Activated CD8-positive, alpha-beta memory T cell treated with anti-CD3 and anti-CD28 coated beads for 48 hours (primary cell): ENCODE results near the gene LSS.
"Not testable (repeated sequence)": the region's sequence is repeated elsewhere in the genome, so short reads cannot be mapped to it uniquely, and the experiment has no call there.

Experiments
- DNase-seq, 3 experiments: peaks; one replicate each; pipeline ENCODE4 v3.0.0-alpha.2; 2020; ENCODE audit warnings: low read depth in 2 of 3, low spot score in 2 of 3

LSS gene

DNA sequence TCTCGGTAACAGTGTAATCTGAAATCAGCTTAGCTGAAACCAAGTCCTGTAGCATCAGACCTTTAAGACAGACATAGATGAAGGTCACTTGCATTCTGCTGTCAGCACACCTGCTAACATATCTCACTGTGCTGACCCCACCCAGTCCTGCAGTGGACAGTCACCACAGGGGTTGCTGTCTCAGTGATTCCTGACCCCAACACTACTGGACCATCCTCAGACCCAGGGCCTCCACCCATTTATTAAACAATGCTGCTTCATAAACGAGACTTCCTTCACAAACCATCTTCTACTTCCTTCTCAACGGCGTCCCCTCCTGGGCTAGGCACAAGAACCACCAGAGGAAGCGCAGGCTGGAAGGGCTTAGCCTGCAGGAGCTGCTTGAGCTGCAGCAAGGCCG is 17.8 kb upstream of the LSS start:
- DNase-seq: no peak

DNA sequence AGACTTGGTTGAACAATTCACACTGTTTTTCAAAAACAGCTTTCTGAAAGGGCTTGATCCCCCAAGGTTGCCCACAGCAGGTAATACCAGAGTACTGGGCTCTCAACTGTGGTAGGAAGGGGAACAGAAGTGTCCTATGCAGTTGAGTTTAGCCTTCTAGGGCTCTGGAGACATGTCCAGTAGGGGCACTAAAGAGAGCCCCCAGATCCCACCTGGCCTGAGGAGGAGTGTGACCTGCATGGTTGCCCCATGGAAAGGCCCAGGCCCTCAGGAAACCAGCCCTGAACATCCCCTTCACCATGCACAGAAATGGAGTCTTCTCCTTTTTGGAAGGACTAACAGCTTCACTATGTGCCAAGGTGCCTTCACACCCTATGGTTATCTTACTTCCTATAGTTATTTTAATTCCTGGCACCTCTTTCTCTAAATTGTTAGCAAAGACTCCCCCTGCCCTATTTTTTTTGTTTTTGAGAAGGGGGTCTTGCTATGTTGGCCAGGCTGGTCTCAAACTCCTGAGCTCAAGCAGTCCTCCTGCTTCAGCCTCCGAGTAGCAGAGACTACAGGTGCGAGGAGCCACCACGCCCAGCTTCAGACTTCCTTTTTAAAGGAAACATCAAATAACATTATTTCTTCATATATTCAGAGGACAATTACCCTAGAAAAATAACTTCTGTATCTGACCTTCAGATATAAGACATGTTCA is 16.8 kb upstream of the LSS start:
- no peak for DNase-seq

DNA sequence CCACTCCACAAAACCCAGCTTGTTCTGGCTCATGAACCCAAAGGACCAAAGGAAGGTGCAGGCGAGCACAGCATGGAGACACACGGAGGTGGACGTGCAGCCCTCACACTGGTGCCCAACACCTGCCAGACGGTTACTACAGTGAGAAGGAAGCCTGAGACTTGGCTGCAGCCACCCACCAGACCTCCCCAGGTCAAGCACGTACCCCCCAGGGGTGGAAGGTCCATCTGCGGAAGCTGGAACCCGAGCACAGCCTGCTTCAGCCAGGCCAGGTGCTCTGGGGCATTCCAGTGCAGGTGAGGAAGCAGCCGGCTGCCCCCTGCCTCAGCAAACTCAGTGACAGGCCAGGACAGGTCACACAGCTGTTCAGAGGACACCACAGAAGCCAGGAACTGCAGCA is 16.0 kb upstream of the LSS start:
- DNase-seq: no peak

DNA sequence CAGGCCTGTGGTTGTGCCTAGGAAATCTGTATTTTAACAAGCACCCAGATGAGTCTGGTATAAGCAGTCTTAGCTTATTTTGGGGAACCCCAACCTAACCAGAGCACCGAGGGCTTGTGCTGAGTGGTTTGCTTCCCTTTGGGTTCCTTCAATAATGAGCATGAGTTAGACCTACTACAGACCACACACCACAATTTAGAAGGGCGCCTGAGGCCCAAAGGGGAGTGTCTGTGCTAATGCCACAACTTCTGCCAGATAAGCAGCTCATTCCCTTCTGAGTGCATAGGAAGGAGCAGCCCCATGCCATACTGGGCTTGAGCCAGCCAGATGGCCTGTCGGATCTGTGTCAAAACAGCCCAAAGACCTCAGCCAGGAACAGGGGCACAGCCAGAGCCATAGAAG is 15.4 kb upstream of the LSS start:
- DNase-seq: no peak

GRCh38 chr21:46243325-46243724 is 14.8 kb upstream of the LSS start:
- no peak for DNase-seq

GRCh38 chr21:46241577-46241976 is 13.0 kb upstream of the LSS start:
- DNase-seq: not testable (repeated sequence)

GRCh38 chr21:46239817-46240325 is 11.3 kb upstream of the LSS start:
- no peak for DNase-seq

- no peak for DNase-seq
These were observed 8.9 kb upstream of the LSS start for GRCh38 chr21:46237474-46237873.

DNA sequence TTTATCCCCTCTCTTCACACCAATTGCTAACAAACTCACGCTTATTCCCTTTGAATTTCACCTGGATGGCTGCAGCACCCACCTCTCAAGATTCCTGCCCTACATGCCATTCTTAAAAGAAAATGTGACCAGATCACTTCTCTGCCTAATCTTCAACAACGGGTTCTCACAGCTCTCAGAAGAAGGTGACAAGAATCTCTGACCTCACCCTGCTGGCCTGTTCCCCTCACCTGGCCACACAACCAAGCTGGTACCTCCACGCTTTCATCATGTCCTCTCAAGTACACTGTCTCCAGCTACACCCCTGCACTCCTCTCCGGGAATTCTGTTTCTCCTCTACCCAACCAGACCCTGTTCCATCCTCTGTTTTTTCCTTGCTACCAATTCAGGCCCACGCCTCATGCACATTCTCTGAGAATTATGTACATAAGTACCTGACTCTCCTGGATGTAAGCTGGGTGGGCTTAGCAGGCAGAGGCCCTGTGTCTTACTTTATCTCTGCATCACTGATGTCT is 5.9 kb upstream of the LSS start:
- DNase-seq: no peak

DNA sequence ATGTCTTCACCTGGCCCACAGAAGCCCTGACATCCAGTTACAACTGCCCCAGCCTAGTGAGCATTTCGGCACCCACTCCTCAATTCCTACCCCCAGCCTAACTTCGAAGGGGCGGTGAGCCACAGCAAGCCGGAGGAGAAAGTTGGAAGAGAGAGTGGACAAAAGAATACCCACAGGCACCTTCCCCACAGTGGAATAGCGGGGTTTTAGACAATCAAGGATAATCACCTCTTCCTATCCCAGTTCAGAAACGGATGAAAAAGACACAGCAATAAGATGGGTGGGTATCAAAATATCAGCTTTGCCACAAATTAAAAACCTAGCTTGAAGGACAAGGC is 1.3 kb upstream of the LSS start:
- DNase-seq: no peak

- peak in 2 of 3 experiments; percentile 25 to 37 for DNase-seq
These were observed 754 bp upstream of the LSS start for GRCh38 chr21:46229133-46229922.

- no peak for DNase-seq
These were observed 696 bp downstream of the LSS start for GRCh38 chr21:46227811-46228344.

DNA sequence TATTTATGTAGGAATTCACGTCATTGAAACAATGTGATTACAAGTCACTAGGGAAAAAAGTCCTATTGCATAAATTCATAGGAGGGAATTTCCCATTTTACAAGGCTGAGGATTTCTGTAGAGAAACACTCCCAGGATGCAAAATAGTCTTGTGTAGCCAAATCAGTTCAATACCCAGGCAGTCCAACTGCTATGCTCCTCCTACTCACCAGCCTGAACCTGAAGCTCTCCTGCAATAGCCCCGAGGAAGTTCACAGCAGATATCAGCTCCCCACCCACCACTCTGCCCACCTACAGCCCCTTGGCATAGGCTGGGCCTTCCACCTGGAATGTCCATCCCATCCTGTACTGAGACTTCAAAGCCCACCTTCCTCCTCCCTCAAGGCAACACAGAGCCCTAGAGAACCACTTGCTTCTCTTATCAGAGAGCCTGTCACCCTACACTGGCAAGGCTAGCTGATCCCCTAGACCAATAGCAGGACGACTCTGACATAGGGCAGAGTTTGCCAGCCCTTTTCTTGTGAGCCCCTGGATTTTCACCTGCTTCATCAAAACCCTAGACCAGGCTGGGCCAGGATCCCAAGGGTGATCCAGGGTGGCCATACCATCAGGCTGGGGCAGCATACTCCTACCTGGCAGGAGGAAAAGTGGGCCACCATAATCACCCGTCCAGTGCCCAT is 1.5 kb downstream of the LSS start:
- no peak for DNase-seq

DNA sequence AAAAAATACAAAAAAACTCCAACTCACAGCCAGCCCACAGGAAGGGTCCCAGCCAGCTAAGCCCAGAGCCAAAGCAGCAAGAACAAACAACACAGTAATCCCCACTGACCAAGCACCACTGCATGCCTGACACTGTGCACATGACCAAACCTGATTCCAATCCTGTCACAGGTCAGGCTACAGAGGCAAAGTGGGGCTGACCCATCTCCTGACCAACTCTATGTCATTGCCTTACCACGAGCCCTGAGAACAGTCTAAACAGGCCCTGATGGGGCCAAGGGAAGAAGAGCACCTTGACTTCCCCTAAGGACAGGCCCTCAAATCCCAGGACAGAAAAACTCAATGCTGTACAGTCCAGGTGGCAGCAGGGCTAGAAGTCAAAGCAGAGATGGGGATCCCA is 2.4 kb downstream of the LSS start:
- no peak for DNase-seq

DNA sequence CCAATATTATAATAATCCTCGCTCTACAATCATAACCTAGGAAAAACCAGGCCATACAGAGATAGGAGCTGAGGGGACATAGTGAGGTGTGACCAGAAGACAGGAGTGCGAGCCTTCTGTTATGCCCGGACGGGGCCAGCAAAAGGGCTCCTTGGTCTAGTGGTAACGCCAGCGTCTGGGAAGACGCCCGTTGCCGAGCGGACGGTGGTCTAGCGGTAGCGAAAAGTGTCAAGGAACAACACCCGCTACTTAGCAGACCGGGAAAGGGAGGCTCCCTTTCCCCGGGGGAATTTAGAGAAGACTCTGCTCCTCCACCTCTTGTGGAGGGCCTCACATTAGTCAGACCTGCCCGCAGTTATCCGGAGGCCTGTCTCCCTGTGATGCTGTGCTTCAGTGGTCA is 4.9 kb downstream of the LSS start:
- not testable (repeated sequence) for DNase-seq

- no peak for DNase-seq
These were observed 5.4 kb downstream of the LSS start for GRCh38 chr21:46223217-46223616.

- no peak for DNase-seq
These were observed 6.0 kb downstream of the LSS start for GRCh38 chr21:46222436-46223116.

- no peak for DNase-seq
These were observed 6.7 kb downstream of the LSS start for GRCh38 chr21:46221664-46222435.

DNA sequence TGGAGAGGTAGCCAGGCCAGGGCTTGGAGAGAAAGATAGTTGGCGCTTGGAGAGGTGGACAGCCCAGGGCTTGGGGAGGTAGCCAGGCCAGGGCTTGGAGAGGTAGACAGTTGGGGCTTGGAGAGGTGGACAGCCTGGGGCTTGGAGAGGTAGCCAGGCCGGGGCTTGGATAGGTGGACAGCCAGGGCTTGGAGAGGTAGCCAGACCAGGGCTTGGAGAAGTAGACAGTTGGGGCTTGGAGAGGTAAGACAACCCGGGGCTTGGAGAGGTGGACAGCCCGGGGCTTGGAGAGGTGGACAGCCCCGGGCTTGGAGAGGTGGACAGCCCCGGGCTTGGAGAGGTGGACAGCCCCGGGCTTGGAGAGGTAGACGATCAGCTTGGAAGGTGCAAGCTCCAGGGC is 7.7 kb downstream of the LSS start:
- DNase-seq: no peak

GRCh38 chr21:46220275-46220810 is 8.2 kb downstream of the LSS start:
- no peak for DNase-seq
